Naive B cell (primary cell): ENCODE data around the gene MICAL3. TPM values are rescaled to one million over a fixed set of nuclear protein-coding genes. Genes with fewer than 3 reads are reported as not detected.
A peak's percentile ranks its signal among the peaks of the same experiment; 100 is the strongest.
"Not testable (repeated sequence)": the region's sequence is repeated elsewhere in the genome, so short reads cannot be mapped to it uniquely, and the experiment has no call there.

ENCODE experiments used
- ATAC-seq, 2 donors: fragments of 150-1000 bp; cut with Tn5 transposase; 2 replicates each; pipeline ENCODE4 v1.10.0; 2021; ENCODE audit warnings: low read depth in 2 of 2, mild to moderate bottlenecking in 2 of 2, moderate library complexity in 2 of 2
- DNase-seq: peaks from one replicate; pipeline ENCODE4 v3.0.0; 2022
- H3K27ac Mint-ChIP-seq, 6 donors: one replicate each; pipeline ENCODE4 v1.8.0; 2020 to 2022; ENCODE audit warnings: mild to moderate bottlenecking in 6 of 6, mixed read lengths in 6 of 6, moderate library complexity in 5 of 6, inconsistent platforms in 2 of 6
- H3K27me3 Mint-ChIP-seq, 3 donors: one replicate each; pipeline ENCODE4 v1.8.0; 2021 to 2022; ENCODE audit warnings: mixed read lengths in 3 of 3, mild to moderate bottlenecking in 1 of 3
- H3K36me3 Mint-ChIP-seq, 2 donors: one replicate each; pipeline ENCODE4 v1.8.0; 2020 to 2022; ENCODE audit warnings: mixed read lengths in 2 of 2, inconsistent platforms in 1 of 2, mild to moderate bottlenecking in 1 of 2
- H3K4me1 Mint-ChIP-seq, 3 donors: one replicate each; pipeline ENCODE4 v1.8.0; 2020 to 2022; ENCODE audit warnings: mixed read lengths in 3 of 3, inconsistent platforms in 1 of 3, mild to moderate bottlenecking in 1 of 3, moderate library complexity in 1 of 3
- H3K4me3 Mint-ChIP-seq, 8 donors: one replicate each; pipeline ENCODE4 v1.8.0; 2020 to 2022; ENCODE audit warnings: mild to moderate bottlenecking in 8 of 8, mixed read lengths in 8 of 8, moderate library complexity in 8 of 8, inconsistent platforms in 2 of 8
- H3K9me3 Mint-ChIP-seq, 7 donors: one replicate each; pipeline ENCODE4 v1.8.0; 2020 to 2022; ENCODE audit warnings: mixed read lengths in 7 of 7, mild to moderate bottlenecking in 5 of 7, inconsistent platforms in 2 of 7, moderate library complexity in 1 of 7
- polyA plus RNA-seq, 6 donors: library from polyadenylated mRNA; unstranded; fragments of 300-500 nt; fragmentation: Illumina TruSeq; gene quantifications; one replicate each; pipeline ENCODE4 v1.2.3, GENCODE V29; 2021; ENCODE audit warnings: low read depth in 6 of 6

Gene MICAL3
- polyA plus RNA-seq, 6 donors from 2014 or later = 10.9 to 28.0 (median 15.6) TPM

GRCh38 chr22:17773606-17774205, 250.7 kb downstream of the MICAL3 start:
- H3K4me3 Mint-ChIP-seq = peak overlapping the region; percentile 74 to 95 (median 89)
- ATAC-seq = peak; percentile 30 to 40

GRCh38 chr22:17772958-17773605, 251.3 kb downstream of the MICAL3 start:
- H3K27ac Mint-ChIP-seq = peak overlapping the region; percentile 90 to 99 (median 97)
- H3K4me1 Mint-ChIP-seq = peaks cover 52 to 77% (median 64%) of the 10 kb centered on the region in 3 donors

More at GRCh38 chr22:17773606-17774205, 250.7 kb downstream of the MICAL3 start:
- peak; percentile 63 for DNase-seq
- H3K27ac Mint-ChIP-seq = peak overlapping the region; percentile 90 to 99 (median 96)
- no peaks in the 10 kb centered on the region for H3K27me3 Mint-ChIP-seq
- H3K4me1 Mint-ChIP-seq = peaks cover 54 to 80% (median 66%) of the 10 kb centered on the region in 3 donors
- no peaks in the 10 kb centered on the region for H3K9me3 Mint-ChIP-seq
- H3K36me3 Mint-ChIP-seq = no peaks in the 10 kb centered on the region

GRCh38 chr22:17772249-17772957, 252.0 kb downstream of the MICAL3 start:
- peak overlapping the region; percentile 90 to 99 (median 97) for H3K27ac Mint-ChIP-seq
- ATAC-seq (no peak), DNase-seq (no peak)
- H3K4me1 Mint-ChIP-seq = peaks cover 51 to 77% (median 63%) of the 10 kb centered on the region in 3 donors
- H3K9me3 Mint-ChIP-seq = no peaks in the 10 kb centered on the region
- H3K27me3 Mint-ChIP-seq = no peaks in the 10 kb centered on the region
- peak overlapping the region; percentile 74 to 95 (median 89) for H3K4me3 Mint-ChIP-seq
- H3K36me3 Mint-ChIP-seq = no peaks in the 10 kb centered on the region

More at GRCh38 chr22:17772958-17773605, 251.3 kb downstream of the MICAL3 start:
- ATAC-seq = no peak
- DNase-seq = no peak
- Mint-ChIP-seq H3K9me3 (no peaks in the 10 kb centered on the region), H3K36me3 (no peaks in the 10 kb centered on the region), H3K27me3 (no peaks in the 10 kb centered on the region), H3K4me3 (peak overlapping the region; percentile 74 to 95 (median 89))

GRCh38 chr22:17770180-17771077, 253.9 kb downstream of the MICAL3 start:
- H3K4me1 Mint-ChIP-seq = peaks cover 38 to 60% (median 49%) of the 10 kb centered on the region in 3 donors
- ATAC-seq (no peak), DNase-seq (no peak)
- no peaks in the 10 kb centered on the region for H3K36me3 Mint-ChIP-seq
- peak overlapping the region in 1 of 8 donors; percentile 43 for H3K4me3 Mint-ChIP-seq
- no peaks in the 10 kb centered on the region for H3K9me3 Mint-ChIP-seq
- H3K27me3 Mint-ChIP-seq = no peaks in the 10 kb centered on the region
- peak overlapping the region; percentile 24 to 96 (median 74) for H3K27ac Mint-ChIP-seq

- H3K9me3 Mint-ChIP-seq = no peaks in the 10 kb centered on the region
- no peaks in the 10 kb centered on the region for H3K27me3 Mint-ChIP-seq
- ATAC-seq (no peak), DNase-seq (no peak)
- H3K4me1 Mint-ChIP-seq = peaks cover 37 to 57% (median 44%) of the 10 kb centered on the region in 3 donors
- H3K27ac Mint-ChIP-seq = peak overlapping the region in 4 of 6 donors; percentile 24 to 93 (median 74)
- H3K4me3 Mint-ChIP-seq = peak overlapping the region in 1 of 8 donors; percentile 43
- H3K36me3 Mint-ChIP-seq = no peaks in the 10 kb centered on the region
These were observed 254.7 kb downstream of the MICAL3 start for GRCh38 chr22:17769716-17770082.

GRCh38 chr22:17769013-17769715, 255.2 kb downstream of the MICAL3 start:
- Mint-ChIP-seq H3K27ac (peak overlapping the region in 2 of 6 donors; percentile 84 to 93), H3K4me1 (peaks cover 42 to 61% (median 47%) of the 10 kb centered on the region in 3 donors), H3K9me3 (no peaks in the 10 kb centered on the region), H3K36me3 (no peaks in the 10 kb centered on the region), H3K4me3 (no peak overlapping the region), H3K27me3 (no peaks in the 10 kb centered on the region)
- no peak for DNase-seq
- no peak for ATAC-seq

- peak overlapping the region in 1 of 8 donors; percentile 65 for H3K4me3 Mint-ChIP-seq
- peak overlapping the region in 4 of 6 donors; percentile 11 to 78 (median 43) for H3K27ac Mint-ChIP-seq
- no peak for DNase-seq
- no peak for ATAC-seq
- peaks cover 32 to 54% (median 38%) of the 10 kb centered on the region in 3 donors for H3K4me1 Mint-ChIP-seq
- H3K9me3 Mint-ChIP-seq = no peaks in the 10 kb centered on the region
- H3K27me3 Mint-ChIP-seq = no peaks in the 10 kb centered on the region
- no peaks in the 10 kb centered on the region for H3K36me3 Mint-ChIP-seq
These were observed 256.9 kb downstream of the MICAL3 start for GRCh38 chr22:17767233-17768065.

- Mint-ChIP-seq H3K4me1 (peaks cover 14 to 45% (median 16%) of the 10 kb centered on the region in 3 donors), H3K27ac (peak overlapping the region in 1 of 6 donors; percentile 76)
- H3K27me3 Mint-ChIP-seq, DNase-seq, ATAC-seq, H3K4me3 Mint-ChIP-seq, H3K9me3 Mint-ChIP-seq, H3K36me3 Mint-ChIP-seq: not testable (repeated sequence)
These were observed 259.5 kb downstream of the MICAL3 start for GRCh38 chr22:17764852-17765251.

GRCh38 chr22:17764036-17764435, 260.3 kb downstream of the MICAL3 start:
- Mint-ChIP-seq H3K4me3 (peak overlapping the region in 1 of 8 donors; percentile 21), H3K27ac (peak overlapping the region in 4 of 6 donors; percentile 44 to 83 (median 70)), H3K36me3 (no peaks in the 10 kb centered on the region), H3K27me3 (no peaks in the 10 kb centered on the region), H3K9me3 (no peaks in the 10 kb centered on the region), H3K4me1 (peaks cover 13 to 40% (median 14%) of the 10 kb centered on the region in 3 donors)
- ATAC-seq (no peak), DNase-seq (no peak)

GRCh38 chr22:17763442-17763841, 260.9 kb downstream of the MICAL3 start:
- not testable (repeated sequence) for H3K9me3 Mint-ChIP-seq, DNase-seq, H3K36me3 Mint-ChIP-seq, ATAC-seq, H3K27me3 Mint-ChIP-seq, H3K4me3 Mint-ChIP-seq
- Mint-ChIP-seq H3K27ac (peak overlapping the region in 5 of 6 donors; percentile 10 to 88 (median 22)), H3K4me1 (peaks cover 13 to 43% (median 18%) of the 10 kb centered on the region in 3 donors)

GRCh38 chr22:17761138-17761488, 263.2 kb downstream of the MICAL3 start:
- no peak overlapping the region for H3K4me3 Mint-ChIP-seq
- DNase-seq = no peak
- no peaks in the 10 kb centered on the region for H3K9me3 Mint-ChIP-seq
- peaks cover 12 to 40% (median 13%) of the 10 kb centered on the region in 3 donors for H3K4me1 Mint-ChIP-seq
- no peak for ATAC-seq
- H3K27ac Mint-ChIP-seq = peak overlapping the region in 1 of 6 donors; percentile 71
- no peaks in the 10 kb centered on the region for H3K27me3 Mint-ChIP-seq
- H3K36me3 Mint-ChIP-seq = no peaks in the 10 kb centered on the region
